ENCODE measurements around the gene PLET1.
"Not testable (repeated sequence)": the region's sequence is repeated elsewhere in the genome, so short reads cannot be mapped to it uniquely, and the experiment has no call there.

PLET1 gene

GRCh38 chr11:112210890-112211289, 49.8 kb downstream of the PLET1 start:
- DNase-seq: no peak

- DNase-seq: no peak
These were observed 54.6 kb downstream of the PLET1 start for GRCh38 chr11:112206071-112206470.

- DNase-seq: no peak
These were observed 60.4 kb downstream of the PLET1 start for GRCh38 chr11:112200252-112200651.

GRCh38 chr11:112199101-112199500, 61.6 kb downstream of the PLET1 start:
- DNase-seq: not testable (repeated sequence)
